MV-4-11 (cell line): ENCODE data around the gene FLVCR2.

Experiments used
- DNase-seq: peaks from one replicate; lab custom pipeline; 2025; lab: John Stamatoyannopoulos, UW

Gene FLVCR2

DNA sequence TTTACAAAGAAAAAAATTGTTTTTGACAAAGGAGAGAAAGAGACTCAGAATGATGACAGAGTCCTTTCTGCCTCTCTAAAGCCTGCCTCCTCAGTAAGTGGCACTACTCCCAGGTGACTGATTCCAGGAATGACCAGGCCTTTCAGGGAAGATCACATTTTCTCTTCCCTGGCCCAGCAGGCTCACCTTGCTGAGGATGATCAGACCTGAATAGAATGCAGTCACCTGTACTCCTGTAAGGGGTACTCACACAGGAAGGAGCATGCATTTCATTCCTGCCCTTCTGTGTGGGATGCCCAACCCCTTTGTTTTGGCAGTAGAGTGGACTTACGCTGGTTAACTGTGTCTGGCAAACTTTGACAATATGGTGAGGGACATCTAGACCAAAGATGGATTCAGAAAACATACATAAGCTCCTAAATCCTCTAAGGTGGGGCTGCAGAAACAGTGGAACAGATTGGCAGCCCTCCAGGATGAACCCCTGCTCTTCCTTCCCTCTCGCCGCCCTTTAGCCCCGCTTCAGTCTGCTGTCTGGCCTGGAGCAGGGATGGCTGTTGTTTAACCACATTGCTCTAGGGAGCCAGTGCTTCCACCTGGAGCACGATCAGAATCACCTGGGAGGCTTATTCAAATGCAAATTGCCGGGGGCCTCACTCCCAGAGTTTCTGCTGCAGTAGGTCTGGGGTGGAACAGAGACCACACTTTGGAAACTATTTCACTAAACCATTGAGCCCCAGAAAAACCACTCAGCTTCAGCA lies 52.5 kb downstream of the FLVCR2 start:
- DNase-seq, result no peak

DNA sequence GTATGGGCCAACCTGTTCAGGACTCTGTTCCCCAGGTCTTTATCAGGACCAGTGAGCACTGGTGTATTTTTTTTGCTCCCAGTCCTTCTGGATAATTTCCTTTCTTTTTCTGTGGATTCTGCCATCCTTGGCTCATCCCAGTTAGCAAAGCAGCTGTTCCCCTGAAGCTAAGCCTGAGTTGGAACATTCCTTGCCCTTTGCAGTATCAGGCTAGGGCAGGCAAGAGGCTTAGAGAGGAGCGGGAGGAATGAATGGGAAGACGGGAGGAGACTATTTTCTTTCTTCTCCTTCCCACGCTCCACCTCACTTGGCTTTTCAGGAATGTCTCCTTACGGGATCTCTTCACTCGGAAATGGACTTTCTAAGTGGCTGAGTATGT lies 53.0 kb downstream of the FLVCR2 start:
- no peak for DNase-seq

DNA sequence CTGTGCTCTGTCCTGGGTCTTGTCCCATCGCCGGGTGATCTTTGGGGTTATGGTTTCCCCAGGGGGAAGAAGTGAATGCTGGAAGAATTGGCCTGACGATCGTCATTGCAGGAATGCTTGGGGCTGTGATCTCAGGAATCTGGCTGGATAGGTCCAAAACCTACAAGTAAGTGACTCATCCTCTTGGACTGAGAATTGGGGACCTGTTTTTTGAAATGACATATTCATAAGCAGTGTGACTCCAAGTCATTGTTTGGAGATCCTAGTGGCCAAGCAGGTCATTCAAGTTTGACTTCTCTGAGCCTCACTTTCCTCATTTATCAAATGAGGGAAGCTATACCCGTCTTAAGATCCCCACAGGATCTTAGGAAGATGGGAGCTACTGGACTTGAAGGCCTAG lies 56.4 kb downstream of the FLVCR2 start:
- no peak for DNase-seq

DNA sequence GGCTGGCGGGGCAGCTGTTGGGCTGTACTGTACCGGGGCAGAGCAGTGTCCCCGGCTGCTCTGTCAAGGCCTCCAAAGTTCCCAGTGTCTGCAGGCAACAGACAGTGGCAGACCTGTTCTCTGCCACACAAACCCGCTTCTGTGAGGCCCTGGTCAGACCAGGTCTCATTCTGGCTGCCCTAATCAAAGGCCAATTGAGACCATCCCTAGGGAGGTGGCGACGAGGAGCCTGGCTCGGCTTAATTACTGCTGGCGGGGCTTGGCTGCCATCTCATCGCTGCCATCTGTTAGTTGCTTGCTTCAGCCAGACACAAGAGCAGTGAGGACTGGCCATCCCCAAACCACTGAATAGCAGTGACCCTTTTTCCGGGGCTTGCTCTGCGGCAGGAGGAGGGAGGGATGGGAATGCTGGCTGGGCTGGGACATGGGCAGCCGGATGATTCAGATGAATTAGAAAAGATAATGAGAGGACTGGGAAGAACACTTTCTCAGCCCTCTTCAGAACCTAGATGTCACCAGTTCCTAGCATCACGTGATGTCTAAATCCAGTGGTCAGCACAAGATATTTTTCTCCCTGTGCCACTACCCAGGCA lies 57.8 kb downstream of the FLVCR2 start:
- no peak for DNase-seq

DNA sequence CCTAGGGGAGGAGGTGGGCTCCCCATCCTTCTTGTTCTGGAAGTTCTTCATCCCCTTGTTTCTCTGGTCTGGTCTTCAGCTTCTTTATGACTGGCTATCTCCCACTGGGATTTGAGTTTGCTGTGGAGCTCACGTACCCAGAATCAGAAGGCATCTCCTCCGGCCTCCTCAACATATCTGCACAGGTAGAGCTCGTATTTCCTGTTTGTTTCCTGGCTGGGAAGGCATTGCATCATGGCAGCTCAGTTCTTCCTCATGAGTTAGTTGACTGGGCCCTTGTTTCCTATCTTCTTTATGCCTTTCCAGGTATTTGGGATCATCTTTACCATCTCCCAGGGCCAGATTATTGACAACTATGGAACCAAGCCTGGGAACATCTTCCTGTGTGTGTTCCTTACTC lies 62.5 kb downstream of the FLVCR2 start:
- no peak for DNase-seq

DNA sequence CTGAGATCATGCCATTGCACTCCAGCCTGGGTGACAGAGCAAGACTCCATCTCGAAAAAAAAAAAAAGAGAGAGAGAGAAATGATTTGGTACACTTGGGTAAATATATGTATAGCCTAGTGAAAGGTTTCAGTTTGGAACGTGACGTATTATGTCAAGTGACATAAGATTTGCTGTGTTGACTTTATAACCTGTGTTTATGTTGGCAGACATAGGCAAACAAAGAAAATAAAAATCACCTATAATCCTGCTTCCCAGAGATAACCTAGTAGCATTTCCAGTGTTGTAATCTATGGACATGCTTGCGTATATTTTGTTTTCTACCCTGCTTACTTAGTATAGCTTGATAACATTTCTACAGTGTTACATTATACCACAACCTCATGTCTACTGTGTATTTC lies 65.6 kb downstream of the FLVCR2 start:
- no peak for DNase-seq

DNA sequence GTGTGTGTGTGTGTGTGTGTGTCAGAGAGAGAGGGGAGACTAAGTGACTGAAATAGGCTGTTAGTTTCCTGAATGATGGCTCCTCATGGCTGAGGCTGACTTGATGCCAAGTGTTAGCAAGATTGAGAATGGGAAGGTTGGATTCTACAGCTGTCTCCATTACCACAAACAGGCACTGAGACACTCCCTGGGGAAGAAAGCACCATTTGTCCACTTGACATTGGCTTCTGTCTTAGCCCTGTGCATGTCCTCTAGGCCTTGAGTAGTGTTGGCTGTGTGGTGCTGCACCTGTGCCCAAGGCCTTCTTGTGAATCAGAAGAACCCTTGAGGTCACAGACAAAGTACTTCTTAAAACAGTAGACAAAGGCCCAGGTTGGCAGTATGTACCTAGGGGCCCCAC lies 66.6 kb downstream of the FLVCR2 start:
- no peak for DNase-seq

DNA sequence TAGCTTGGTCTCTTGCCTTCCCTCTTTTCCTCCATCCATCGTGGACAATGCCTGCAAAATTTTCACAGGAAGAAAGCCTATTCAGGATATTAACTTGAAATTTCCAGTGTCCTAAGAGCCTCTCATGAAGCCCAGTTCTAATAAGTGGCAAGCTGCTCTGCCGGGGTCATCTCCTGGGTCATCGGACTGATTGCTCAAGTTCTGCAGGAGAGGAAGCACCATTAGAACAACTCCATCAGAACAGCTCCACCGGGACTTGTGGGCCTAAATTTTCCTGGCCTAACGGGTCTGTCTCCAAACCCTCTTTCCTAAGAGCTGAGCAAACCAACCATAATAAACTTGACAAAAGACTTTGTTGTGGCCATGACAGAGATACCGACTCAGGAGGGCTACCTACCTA lies 68.3 kb downstream of the FLVCR2 start:
- DNase-seq, result no peak

DNA sequence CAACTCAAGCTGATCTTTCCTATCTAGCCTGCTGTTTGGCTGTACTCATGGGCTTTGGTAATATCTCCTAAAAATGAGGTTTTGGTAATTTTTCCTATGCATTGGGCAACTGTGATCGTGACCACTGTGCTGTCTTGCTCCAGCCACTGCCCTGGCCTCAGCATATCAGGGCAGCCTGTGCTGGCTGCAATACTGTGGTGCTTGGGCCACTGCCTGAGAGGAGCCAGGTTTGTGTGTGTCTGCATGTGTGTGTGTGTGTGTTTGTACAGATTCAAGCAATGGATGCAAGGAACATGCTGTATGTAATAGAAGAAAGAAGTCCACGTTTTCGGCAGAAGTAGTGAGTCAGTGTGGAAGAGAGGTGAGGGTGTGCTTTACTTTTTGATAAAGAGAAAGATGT lies 69.2 kb downstream of the FLVCR2 start:
- no peak for DNase-seq

DNA sequence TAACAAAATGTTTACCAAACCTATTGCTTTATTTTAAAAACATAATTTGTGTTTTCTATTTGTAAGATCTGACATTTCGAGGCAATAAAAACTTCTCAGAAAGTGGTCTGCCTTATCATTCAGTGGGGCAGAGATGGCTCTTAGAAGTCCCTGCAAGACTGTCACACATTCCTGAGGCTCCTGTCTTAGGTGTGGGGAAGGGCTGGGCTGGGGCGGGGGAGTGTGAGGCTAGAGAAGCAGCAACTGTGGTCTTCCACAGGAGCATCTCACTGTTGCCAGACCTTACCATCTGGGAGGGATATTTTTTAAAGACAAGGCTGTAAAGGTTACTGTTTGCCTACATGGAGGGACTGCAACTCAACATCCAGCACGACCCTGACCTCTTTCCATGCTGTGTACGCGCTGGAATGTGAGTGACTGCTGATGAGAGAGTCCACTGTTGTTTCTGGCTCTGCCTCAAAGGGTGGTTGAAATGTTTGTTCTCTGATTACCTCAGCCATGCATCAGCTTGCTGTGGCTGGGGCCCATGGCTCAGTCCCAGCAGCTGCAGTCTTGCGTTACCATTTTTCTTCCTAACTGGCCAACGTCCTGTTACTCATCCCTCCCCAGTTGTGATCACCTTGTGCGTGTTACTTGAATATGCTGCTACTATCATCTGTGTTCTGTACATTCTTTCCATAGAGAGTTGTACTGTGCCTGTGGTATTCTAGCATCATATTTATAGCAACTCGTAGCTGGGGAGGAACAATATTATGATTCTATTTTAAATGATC lies 69.8 kb downstream of the FLVCR2 start:
- peak; percentile 2 for DNase-seq

DNA sequence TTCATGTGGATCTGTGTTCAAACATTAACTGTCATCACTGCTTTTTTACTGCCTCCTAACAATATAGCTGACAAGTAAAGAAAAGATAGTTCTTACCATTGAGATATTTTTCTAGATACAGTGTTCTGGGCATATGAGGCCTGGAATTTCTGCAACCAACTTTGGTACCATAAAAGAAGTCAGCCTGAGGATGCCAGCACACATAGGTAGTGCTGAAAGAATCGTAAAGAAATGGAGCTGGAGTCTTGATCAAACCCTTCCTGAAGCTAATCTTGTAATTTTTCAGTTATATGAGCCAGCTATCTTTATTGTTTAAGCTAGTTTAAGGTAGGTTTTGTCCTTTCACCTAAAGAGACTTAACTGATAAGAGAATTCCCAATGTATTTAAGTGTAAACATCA lies 70.9 kb downstream of the FLVCR2 start:
- DNase-seq, result no peak

DNA sequence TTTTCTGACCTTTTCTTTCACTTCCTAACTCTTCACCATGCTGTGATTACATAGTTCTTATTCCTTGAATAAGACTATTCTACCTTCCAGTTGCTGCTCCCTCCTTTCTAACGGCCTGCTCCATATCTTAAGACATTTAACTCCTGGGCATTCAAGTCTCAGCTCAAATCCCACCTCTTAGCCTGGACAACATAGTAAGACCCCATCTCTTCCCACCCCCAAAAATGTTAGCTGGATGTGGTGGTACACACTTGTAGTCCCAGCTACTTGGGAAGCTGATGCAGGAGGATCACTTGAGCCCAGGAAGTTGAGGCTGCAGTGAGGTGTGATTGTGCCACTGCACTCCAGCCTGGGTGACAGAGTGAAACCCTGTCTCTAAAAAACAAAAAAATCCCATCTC lies 71.4 kb downstream of the FLVCR2 start:
- DNase-seq, result no peak

DNA sequence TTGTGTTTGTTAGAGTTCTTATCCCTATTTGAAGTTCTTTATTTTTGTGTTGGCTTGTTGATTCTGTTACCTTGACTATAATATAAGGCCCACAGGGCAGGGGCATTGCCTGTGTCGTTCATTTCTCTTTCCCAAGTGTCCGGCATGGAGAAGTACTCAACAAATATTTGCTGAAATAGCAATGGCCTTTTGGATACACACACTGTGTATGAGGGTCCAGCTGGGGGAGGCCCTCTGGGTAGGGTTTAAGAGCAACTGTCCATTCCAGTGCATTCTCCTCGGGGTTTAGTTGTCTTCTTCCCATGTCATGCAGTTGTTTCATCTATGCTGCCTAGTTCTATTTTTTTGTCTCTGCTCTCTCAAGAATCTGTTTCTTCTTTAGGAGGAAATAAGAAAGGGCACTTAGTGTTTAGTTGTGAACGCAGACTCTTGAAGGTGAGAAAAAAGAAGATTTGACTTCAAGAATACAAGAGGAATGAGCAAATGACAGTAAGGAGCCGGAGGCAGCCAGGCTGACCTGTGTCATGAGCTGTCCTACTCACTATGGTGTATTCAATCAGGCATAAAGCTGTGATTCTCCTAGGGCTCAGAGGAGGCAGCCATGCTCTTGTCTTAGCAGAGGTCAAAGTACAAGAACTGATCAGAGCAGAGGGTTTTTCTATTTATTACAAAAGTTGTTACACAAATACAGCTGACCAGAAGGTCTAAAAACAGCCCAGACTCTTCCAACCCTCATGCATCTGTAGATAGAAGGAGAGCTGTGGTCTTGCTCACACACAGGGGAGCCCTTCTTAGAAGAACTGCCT lies 72.0 kb downstream of the FLVCR2 start:
- DNase-seq, result no peak

DNA sequence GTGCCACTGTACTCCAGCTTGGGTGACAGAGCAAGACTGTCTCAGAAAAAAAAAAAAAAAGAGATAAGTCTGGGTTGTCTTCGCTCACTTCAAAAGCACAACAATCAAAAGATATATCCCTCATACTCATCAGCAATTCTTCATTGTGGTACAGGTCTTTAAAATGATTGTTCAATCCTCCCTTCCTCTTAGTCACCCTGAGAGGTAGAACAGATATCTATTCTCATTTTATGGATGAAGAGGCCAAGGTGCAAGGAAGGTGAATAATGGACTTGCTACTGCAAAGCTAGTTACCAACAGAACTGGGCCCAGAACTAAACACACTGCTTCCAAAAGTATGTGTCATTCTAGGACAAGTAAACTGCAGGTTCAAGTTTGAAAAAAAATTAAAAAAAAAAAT lies 75.1 kb downstream of the FLVCR2 start:
- no peak for DNase-seq

DNA sequence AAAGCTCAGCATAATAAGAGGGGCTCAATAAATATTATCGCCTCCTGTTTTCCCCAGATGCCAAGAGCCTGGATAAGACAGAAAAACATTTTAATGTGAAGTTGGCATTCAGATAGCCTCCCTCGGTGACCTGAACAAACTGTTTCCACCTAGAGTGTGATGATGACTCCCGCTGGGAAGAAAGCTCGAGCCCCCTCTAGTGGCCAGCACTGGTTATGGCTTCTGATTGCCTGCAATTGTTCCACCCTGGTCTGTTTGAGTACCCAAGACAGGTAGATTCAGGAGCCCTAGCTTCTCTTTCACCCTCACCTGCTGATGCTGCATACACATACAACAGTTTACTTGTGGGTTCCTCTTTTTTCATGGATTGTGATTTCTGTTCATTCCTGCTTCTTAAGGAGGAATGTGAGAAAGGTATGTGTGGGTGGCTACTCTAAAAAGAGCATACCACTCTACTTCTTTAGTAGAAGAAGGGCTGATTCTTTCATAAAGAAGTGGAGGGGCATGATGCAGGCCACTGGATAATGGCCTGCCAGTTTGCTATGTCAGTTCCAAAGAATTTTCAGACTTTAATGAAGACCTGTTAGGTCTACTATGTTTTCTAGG lies 75.8 kb downstream of the FLVCR2 start:
- peak; percentile 42 for DNase-seq

DNA sequence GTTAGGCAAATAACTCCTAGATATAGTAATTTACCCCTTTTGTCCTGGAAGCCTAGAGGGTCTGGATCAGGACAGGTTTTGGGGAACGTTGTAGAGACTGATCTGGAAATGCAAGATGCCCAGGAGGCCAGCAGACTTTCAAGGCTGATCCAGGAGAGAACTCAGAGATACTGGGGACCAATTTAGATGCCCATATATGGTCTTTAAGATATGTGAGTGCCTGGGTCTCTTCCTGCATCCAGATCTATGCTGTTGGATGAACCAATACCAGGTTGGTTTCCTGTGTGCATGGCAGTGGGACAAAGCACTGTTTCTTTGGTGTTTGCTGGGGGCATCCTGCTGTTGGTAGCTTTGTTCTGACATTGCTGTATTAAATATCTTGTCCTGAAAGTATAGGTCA lies 76.8 kb downstream of the FLVCR2 start:
- no peak for DNase-seq

DNA sequence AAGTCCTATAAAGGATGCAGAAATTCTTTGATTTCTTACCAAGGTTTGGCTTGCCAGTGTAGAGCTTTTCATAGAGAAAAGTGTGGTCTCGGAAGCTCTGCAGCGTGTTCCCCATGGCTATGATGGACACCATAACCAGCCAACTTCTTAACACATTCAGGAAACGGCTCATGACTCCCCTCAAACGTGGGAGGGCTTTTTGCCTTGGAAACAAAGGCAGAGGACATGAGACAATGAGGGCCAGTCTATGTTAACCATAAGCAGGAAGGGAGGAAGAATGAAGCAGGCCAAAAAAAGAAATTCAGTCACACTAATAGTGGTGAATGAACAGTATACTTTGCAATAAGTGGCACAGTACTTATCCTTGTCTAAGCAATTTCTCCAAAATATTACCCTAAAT lies 78.9 kb downstream of the FLVCR2 start:
- DNase-seq, result no peak

DNA sequence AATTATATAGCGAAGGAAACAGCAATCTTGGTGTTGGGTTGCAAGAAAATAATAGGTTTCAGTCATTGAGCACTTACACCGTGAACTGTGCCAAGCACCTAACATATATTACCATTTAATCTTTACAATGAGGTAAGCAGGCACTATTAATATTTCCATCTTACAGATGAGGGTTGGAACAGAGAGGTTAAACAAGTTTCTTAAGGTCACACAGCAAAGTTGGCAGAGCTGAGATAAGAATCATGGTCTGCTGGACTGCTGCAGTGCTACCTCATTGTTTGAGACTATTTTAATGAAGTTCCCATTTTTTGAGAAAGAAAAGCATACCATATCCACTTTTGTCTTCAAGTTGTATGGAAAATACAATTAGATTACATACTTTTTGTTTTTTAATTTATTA lies 80.5 kb downstream of the FLVCR2 start:
- DNase-seq, result no peak

DNA sequence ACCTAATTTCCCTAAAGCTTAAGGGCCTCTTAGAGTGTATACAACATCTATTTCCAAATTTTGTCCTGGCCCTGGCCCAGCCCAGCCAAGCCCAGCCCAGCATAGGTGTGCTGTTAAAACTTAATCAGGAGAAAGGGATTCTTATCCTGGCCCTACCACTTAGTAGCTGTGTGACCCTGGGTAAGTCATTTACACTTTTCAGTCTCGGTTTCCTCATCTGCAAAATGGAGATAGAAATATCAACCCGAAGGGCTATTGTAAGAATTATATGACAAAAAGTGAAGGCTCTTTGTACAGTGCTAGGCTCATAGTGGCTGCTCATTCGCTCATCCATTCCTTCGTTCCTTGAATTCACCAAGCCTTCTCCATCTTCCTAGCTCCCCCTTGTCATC lies 81.8 kb downstream of the FLVCR2 start:
- DNase-seq, result no peak

DNA sequence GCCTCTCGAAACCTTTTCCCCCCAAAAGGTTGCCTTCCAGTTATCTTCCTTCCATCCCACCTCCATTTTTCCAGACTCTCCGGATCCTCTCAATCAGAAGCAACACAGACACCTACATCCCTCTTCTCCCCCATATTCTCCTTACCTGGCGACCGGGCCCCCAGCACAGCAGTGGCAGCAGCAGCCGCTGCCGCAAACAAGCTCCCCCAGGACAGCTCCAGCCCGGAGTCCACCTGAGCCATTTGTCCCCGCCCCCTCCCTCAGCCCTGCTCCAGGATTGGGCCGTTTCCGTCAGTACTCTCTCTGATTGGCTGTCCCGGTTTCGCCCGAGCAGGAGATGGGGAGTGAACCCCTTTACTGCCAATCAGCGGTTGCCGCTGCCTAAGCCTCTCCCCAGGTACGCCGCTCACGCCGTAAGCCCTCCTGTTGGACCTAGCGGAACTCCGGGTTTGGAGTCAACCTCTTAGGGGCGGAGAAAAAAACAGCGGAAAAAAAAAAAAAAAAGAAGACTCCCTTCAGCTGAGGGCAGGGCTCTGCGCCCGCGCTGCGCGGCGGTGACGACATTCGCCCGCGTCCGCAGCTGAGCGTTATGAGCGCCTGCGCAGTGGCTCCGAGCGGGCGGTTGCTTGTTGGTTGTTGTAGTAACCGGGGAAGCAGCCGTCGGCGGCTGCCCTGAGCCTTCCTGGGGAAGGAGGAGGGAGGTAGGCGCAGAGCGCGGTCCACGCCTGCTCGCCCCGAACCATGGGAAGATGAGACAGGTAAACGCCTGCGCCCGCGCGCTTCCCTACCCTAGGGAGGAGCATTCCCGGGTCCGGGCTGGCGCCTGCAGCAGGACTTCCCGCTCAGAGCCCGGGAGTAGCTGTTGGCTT lies 82.4 kb downstream of the FLVCR2 start, which contains the start of the genes ERG28 and TTLL5:
ERG28 (minus strand) TSS at position 247 of the 869 bp plus-strand sequence. CDS start 3,374 bp downstream, outside the sequence.
TTLL5 (plus strand) TSS at position 617 of the 869 bp plus-strand sequence. CDS start 1,904 bp downstream, outside the sequence.
- peak; percentile 95 for DNase-seq

DNA sequence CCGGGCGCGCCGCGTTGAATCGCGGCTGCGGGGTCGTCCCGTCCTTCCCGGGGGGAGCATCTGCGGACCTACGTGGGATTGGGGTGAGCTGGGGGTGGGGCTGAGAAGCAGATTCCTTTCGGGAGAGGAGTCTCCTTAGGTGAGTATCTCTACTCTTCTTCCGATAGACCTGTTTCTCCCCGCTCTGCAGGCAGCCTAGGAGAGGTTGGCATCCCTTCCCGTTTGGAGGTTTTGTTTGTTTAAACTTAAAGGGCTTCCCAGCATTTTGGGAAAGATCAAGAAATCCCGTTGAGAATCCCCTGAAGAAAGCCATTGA lies 83.0 kb downstream of the FLVCR2 start:
- no peak for DNase-seq
